GM12878 (cell line): Measurements from ENCODE around the gene RBMS3. TPM values are rescaled to one million over a fixed set of nuclear protein-coding genes. Genes with fewer than 3 reads are reported as not detected.

Experiments used
- FOXM1 ChIP-seq: IDR thresholded peaks from 2 replicates; pipeline ENCODE4 v1.6.1; 2012; ENCODE audit warnings: low read depth, mild to moderate bottlenecking, inconsistent platforms, low read length, moderate library complexity
- GABPA ChIP-seq: IDR thresholded peaks from 2 replicates; pipeline ENCODE4 v1.6.1; 2014; ENCODE audit warnings: antibody characterized with exemption, low read depth, mild to moderate bottlenecking, inconsistent platforms
- RAD51 ChIP-seq: fragments of 450-650 bp; IDR thresholded peaks from 2 replicates; pipeline ENCODE4 v1.6.1; 2016; ENCODE audit warnings: moderate library complexity, mild to moderate bottlenecking, inconsistent platforms
- RB1 ChIP-seq: fragments of 450-650 bp; formaldehyde crosslinking; IDR thresholded peaks from 2 replicates; pipeline ENCODE4 v1.6.1; 2017; ENCODE audit warnings: mild to moderate bottlenecking, borderline replicate concordance
- RUNX3 ChIP-seq: IDR thresholded peaks from 2 replicates; pipeline ENCODE4 v1.6.1; 2012; ENCODE audit warnings: low read length, inconsistent platforms
- SMARCA5 ChIP-seq: fragments of 450-650 bp; IDR thresholded peaks from 2 replicates; pipeline ENCODE4 v1.6.1; 2017; ENCODE audit warnings: mild to moderate bottlenecking
- polyA plus RNA-seq, 11 experiments: library from polyadenylated mRNA; depleted of rRNA in 4 of 11; unstranded in 6 of 11; stranded (reverse) in 5 of 11; fragments of >200 nt; fragmentation: Nextera tagmentation in 4 of 11; fragmentation: Illumina TruSeq in 1 of 11; extraction: Ambion mirVana in 4 of 11; extraction: Trizol in 1 of 11; gene quantifications; 1 replicate in 1 of 11; 2 replicates in 10 of 11; pipeline versions ENCODE4 v1.2.1 to v1.2.3, GENCODE V29; 2011 to 2016; ENCODE audit warnings: inconsistent platforms in 2 of 11, missing spikeins in 2 of 11, low read depth in 1 of 11
- total RNA-seq, 4 experiments: library from RNA; depleted of rRNA in 3 of 4; stranded (reverse); fragments of >200 nt in 3 of 4; fragmentation: Illumina TruSeq in 1 of 4; extraction: Trizol in 1 of 4; gene quantifications; 2 replicates each; pipeline versions ENCODE4 v1.2.1 to v1.2.3, GENCODE V29; 2013 to 2021
- TF ChIP-seq, protein P1 (sequence below): fragments of 450-650 bp; formaldehyde crosslinking; IDR thresholded peaks from 2 replicates; pipeline ENCODE4 v1.4.0; 2022; ENCODE audit warnings: mild to moderate bottlenecking, moderate library complexity
- TF ChIP-seq, protein P2 (sequence below): IDR thresholded peaks from 2 replicates; pipeline ENCODE4 v1.6.1; 2012; ENCODE audit warnings: low read length, inconsistent platforms
- TF ChIP-seq, protein P3 (sequence below): IDR thresholded peaks from 2 replicates; pipeline ENCODE4 v1.6.1; 2012; ENCODE audit warnings: improper control_type of control experiment, low read depth, low read length; ENCODE audit not compliant: insufficient replicate concordance

Gene RBMS3
- total and polyA plus RNA-seq, 10 of the 15 experiments (the other 5 are each of a cell fraction or from before 2014, with no cell fraction given), result 0.79 to 4.7 (median 3.1) TPM

DNA sequence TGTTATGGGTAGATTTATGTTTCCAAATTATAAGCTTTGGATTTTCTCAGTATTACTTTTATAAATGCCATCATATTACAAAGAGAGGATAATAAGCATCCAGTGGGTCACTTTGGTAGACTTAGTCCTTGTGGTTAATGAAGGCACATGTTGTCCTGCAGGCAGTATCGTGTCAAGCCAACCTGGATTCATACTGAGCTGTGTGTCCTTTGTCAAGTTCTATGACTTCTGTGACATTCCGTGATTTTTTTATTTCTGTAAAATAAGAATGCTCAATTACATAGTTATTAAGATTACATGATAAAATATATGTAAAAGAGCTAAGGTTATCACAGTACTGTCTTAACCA is 257.7 kb downstream of the RBMS3 start (continued):
- TF ChIP-seq, protein P1, sequence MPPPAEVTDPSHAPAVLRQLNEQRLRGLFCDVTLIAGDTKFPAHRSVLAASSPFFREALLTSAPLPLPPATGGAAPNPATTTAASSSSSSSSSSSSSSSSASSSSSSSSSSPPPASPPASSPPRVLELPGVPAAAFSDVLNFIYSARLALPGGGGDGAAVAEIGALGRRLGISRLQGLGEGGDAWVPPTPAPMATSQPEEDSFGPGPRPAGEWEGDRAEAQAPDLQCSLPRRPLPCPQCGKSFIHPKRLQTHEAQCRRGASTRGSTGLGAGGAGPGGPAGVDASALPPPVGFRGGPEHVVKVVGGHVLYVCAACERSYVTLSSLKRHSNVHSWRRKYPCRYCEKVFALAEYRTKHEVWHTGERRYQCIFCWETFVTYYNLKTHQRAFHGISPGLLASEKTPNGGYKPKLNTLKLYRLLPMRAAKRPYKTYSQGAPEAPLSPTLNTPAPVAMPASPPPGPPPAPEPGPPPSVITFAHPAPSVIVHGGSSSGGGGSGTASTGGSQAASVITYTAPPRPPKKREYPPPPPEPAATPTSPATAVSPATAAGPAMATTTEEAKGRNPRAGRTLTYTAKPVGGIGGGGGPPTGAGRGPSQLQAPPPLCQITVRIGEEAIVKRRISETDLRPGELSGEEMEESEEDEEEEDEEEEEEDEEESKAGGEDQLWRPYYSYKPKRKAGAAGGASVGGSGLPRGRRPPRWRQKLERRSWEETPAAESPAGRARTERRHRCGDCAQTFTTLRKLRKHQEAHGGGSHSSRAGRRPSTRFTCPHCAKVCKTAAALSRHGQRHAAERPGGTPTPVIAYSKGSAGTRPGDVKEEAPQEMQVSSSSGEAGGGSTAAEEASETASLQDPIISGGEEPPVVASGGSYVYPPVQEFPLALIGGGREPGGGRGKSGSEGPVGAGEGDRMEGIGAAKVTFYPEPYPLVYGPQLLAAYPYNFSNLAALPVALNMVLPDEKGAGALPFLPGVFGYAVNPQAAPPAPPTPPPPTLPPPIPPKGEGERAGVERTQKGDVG (CRISPR knock-in tag), result no peak
- TF ChIP-seq GABPA, result no peak
- no peak for TF ChIP-seq RAD51
- TF ChIP-seq FOXM1, result no peak
- no peak for TF ChIP-seq SMARCA5
- TF ChIP-seq, protein P2, sequence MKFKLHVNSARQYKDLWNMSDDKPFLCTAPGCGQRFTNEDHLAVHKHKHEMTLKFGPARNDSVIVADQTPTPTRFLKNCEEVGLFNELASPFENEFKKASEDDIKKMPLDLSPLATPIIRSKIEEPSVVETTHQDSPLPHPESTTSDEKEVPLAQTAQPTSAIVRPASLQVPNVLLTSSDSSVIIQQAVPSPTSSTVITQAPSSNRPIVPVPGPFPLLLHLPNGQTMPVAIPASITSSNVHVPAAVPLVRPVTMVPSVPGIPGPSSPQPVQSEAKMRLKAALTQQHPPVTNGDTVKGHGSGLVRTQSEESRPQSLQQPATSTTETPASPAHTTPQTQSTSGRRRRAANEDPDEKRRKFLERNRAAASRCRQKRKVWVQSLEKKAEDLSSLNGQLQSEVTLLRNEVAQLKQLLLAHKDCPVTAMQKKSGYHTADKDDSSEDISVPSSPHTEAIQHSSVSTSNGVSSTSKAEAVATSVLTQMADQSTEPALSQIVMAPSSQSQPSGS, result no peak
- no peak for TF ChIP-seq RB1
- TF ChIP-seq, protein P3, sequence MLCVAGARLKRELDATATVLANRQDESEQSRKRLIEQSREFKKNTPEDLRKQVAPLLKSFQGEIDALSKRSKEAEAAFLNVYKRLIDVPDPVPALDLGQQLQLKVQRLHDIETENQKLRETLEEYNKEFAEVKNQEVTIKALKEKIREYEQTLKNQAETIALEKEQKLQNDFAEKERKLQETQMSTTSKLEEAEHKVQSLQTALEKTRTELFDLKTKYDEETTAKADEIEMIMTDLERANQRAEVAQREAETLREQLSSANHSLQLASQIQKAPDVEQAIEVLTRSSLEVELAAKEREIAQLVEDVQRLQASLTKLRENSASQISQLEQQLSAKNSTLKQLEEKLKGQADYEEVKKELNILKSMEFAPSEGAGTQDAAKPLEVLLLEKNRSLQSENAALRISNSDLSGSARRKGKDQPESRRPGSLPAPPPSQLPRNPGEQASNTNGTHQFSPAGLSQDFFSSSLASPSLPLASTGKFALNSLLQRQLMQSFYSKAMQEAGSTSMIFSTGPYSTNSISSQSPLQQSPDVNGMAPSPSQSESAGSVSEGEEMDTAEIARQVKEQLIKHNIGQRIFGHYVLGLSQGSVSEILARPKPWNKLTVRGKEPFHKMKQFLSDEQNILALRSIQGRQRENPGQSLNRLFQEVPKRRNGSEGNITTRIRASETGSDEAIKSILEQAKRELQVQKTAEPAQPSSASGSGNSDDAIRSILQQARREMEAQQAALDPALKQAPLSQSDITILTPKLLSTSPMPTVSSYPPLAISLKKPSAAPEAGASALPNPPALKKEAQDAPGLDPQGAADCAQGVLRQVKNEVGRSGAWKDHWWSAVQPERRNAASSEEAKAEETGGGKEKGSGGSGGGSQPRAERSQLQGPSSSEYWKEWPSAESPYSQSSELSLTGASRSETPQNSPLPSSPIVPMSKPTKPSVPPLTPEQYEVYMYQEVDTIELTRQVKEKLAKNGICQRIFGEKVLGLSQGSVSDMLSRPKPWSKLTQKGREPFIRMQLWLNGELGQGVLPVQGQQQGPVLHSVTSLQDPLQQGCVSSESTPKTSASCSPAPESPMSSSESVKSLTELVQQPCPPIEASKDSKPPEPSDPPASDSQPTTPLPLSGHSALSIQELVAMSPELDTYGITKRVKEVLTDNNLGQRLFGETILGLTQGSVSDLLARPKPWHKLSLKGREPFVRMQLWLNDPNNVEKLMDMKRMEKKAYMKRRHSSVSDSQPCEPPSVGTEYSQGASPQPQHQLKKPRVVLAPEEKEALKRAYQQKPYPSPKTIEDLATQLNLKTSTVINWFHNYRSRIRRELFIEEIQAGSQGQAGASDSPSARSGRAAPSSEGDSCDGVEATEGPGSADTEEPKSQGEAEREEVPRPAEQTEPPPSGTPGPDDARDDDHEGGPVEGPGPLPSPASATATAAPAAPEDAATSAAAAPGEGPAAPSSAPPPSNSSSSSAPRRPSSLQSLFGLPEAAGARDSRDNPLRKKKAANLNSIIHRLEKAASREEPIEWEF, result no peak
- no peak for TF ChIP-seq RUNX3
